ENCODE data around the gene CD151. TPM values are rescaled to one million over a fixed set of nuclear protein-coding genes. Genes with fewer than 3 reads are reported as not detected.

Gene CD151
- polyA plus RNA-seq, 1 experiment, result 2,262 TPM

GRCh38 chr11:828506-829175 lies 4.1 kb upstream of the CD151 start:
- CTCF ChIA-PET, result interaction anchor here (1.2 to 2.5 kb wide), 3 partner anchors 10 to 20 kb away, joined by 3 to 8 read pairs (median 3); no protein-coding TSS in a partner anchor

GRCh38 chr11:829176-829846 lies 3.4 kb upstream of the CD151 start:
- Histone ChIP-seq H3K27me3 (ENCODE audit: control insufficient read depth, insufficient read depth, low read length) (no peaks in the 10 kb centered on the region), H3K4me3 (ENCODE audit: low read depth, low read length) (peak overlapping the region; percentile 23; the same call in 1 of the 2 replicates), H3K36me3 (ENCODE audit: control insufficient read depth, insufficient read depth, low read length) (peaks cover 14% of the 10 kb centered on the region)
- POLR2A ChIA-PET, result interaction anchor here (0.5 to 1.0 kb wide), 3 partner anchors 11 to 35 kb away, joined by 3 to 13 read pairs (median 11); partner anchors contain the start of gene PNPLA2
- CTCF ChIA-PET, result interaction anchor here (0.7 to 2.5 kb wide), 4 partner anchors 9 to 19 kb away, joined by 3 to 8 read pairs (median 3); partner anchors contain the start of gene PNPLA2
- DNase-seq (ENCODE audit: low read depth), result no peak
- no peak for TF ChIP-seq CTCF (IDR thresholded peaks at IDR 0.05; ENCODE audit: insufficient read depth, low read depth, low read length)

More at GRCh38 chr11:828506-829175, 4.1 kb upstream of the CD151 start:
- Histone ChIP-seq H3K36me3 (ENCODE audit: control insufficient read depth, insufficient read depth, low read length) (peaks cover 18% of the 10 kb centered on the region), H3K27me3 (ENCODE audit: control insufficient read depth, insufficient read depth, low read length) (no peaks in the 10 kb centered on the region), H3K4me3 (ENCODE audit: low read depth, low read length) (no peak overlapping the region)
- POLR2A ChIA-PET, result interaction anchor here (0.6 kb wide), 1 partner anchor 34 kb away, joined by 3 read pairs; no protein-coding TSS in a partner anchor
- TF ChIP-seq CTCF (IDR thresholded peaks at IDR 0.05; ENCODE audit: insufficient read depth, low read depth, low read length), result no peak
- no peak for DNase-seq (ENCODE audit: low read depth)

GRCh38 chr11:829847-830294 lies 2.9 kb upstream of the CD151 start:
- H3K36me3 ChIP-seq (ENCODE audit: control insufficient read depth, insufficient read depth, low read length), result peaks cover 8% of the 10 kb centered on the region
- no peak for DNase-seq (ENCODE audit: low read depth)
- no peaks in the 10 kb centered on the region for H3K27me3 ChIP-seq (ENCODE audit: control insufficient read depth, insufficient read depth, low read length)
- TF ChIP-seq CTCF (IDR thresholded peaks at IDR 0.05; ENCODE audit: insufficient read depth, low read depth, low read length), result no peak
- ChIA-PET CTCF (interaction anchor here (0.7 to 2.5 kb wide), 3 partner anchors 8 to 11 kb away, joined by 3 to 8 read pairs (median 3); partner anchors contain the start of gene PNPLA2), POLR2A (interaction anchor here (0.5 to 1.0 kb wide), 2 partner anchors 11 to 15 kb away, joined by 11 to 13 read pairs; partner anchors contain the start of gene PNPLA2)
- peak overlapping the region; percentile 23 for H3K4me3 ChIP-seq (ENCODE audit: low read depth, low read length)

GRCh38 chr11:830295-831117 lies 2.2 kb upstream of the CD151 start:
- no peak for DNase-seq (ENCODE audit: low read depth)
- TF ChIP-seq CTCF (IDR thresholded peaks at IDR 0.05; ENCODE audit: insufficient read depth, low read depth, low read length), result no peak
- Histone ChIP-seq H3K36me3 (ENCODE audit: control insufficient read depth, insufficient read depth, low read length) (peaks cover 3% of the 10 kb centered on the region; the same call in 1 of the 2 replicates), H3K4me3 (ENCODE audit: low read depth, low read length) (peak overlapping the region; percentile 30), H3K27me3 (ENCODE audit: control insufficient read depth, insufficient read depth, low read length) (no peaks in the 10 kb centered on the region)
- ChIA-PET CTCF (interaction anchor here (0.7 to 2.5 kb wide), 4 partner anchors 10 to 221 kb away, joined by 3 to 8 read pairs (median 6); partner anchors contain the start of gene PNPLA2), POLR2A (interaction anchor here (1.0 kb wide), 1 partner anchor 12 kb away, joined by 11 read pairs; the partner anchor contains the start of gene PNPLA2)

Data from BJ (cell line).